Measurements from ENCODE around the gene CREBBP. TPM values are rescaled to one million over a fixed set of nuclear protein-coding genes. Genes with fewer than 3 reads are reported as not detected.
A peak's percentile ranks its signal among the peaks of the same experiment; 100 is the strongest.

Gene CREBBP
- total RNA-seq, 2 experiments from 2014 or later: 36.0 to 72.3 TPM

DNA sequence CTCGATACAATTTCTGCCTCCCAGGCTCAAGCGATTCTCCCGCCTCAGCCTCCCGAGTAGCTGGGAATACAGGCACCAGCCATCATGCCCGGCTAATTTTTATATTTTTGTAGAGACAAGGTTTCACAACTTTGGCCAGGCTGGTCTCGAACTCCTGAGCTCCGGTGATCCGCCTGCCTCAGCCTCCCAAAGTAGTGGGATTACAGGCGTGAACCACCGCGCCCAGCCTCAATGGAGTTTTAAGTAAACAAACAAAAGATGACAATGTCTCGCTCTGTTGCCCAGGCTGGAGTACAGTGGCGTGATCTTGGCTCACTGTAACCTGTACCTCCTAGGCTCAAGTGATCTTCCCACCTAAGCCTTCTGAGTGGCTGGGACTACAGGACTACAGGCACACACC is 110.6 kb downstream of the CREBBP start:
- Histone ChIP-seq H4K20me1 (ENCODE audit: insufficient read depth, low read length) (no peaks in the 10 kb centered on the region), H3K9me2 (ENCODE audit: insufficient read depth, low read length) (no peaks in the 10 kb centered on the region), H3K9me3 (ENCODE audit: low read length) (no peaks in the 10 kb centered on the region), H3K4me3 (ENCODE audit: low read depth, low read length, poor library complexity, severe bottlenecking) (no peak overlapping the region), H3K79me2 (ENCODE audit: insufficient read depth, low read depth, low read length) (no peaks in the 10 kb centered on the region), H3K36me3 (ENCODE audit: insufficient read depth, low read length) (peaks cover 95% of the 10 kb centered on the region), H3K4me1 (ENCODE audit: insufficient read depth, low read length, poor library complexity, severe bottlenecking) (peaks cover 16% of the 10 kb centered on the region), H3K27ac (ENCODE audit: low read depth, low read length, poor library complexity, severe bottlenecking) (no peak overlapping the region), H2AFZ (ENCODE audit: low read length) (no peak overlapping the region), H3K4me2 (ENCODE audit: low read length) (no peak overlapping the region)
- POLR2A ChIA-PET: no interaction called here
- no peak for DNase-seq (ENCODE audit: low spot score)
- CTCF ChIA-PET (ENCODE audit: unreplicated experiment): no interaction called here
- no TSS peak for BruUV-seq (replicated peaks)
- intact Hi-C loops (cut with micrococcal nuclease; ENCODE audit: unreplicated experiment): no loop called here
- TF ChIP-seq, protein P1, sequence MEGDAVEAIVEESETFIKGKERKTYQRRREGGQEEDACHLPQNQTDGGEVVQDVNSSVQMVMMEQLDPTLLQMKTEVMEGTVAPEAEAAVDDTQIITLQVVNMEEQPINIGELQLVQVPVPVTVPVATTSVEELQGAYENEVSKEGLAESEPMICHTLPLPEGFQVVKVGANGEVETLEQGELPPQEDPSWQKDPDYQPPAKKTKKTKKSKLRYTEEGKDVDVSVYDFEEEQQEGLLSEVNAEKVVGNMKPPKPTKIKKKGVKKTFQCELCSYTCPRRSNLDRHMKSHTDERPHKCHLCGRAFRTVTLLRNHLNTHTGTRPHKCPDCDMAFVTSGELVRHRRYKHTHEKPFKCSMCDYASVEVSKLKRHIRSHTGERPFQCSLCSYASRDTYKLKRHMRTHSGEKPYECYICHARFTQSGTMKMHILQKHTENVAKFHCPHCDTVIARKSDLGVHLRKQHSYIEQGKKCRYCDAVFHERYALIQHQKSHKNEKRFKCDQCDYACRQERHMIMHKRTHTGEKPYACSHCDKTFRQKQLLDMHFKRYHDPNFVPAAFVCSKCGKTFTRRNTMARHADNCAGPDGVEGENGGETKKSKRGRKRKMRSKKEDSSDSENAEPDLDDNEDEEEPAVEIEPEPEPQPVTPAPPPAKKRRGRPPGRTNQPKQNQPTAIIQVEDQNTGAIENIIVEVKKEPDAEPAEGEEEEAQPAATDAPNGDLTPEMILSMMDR (conservative IDR thresholded peaks at IDR 0.05; ENCODE audit: low read length): no peak
- no peak for TF ChIP-seq EZH2phosphoT487 (IDR thresholded peaks at IDR 0.05; ENCODE audit: borderline replicate concordance, low read depth, low read length)

GRCh38 chr16:3769013-3769412 is 111.5 kb downstream of the CREBBP start:
- H3K27ac ChIP-seq (ENCODE audit: low read depth, low read length, poor library complexity, severe bottlenecking): no peak overlapping the region
- H4K20me1 ChIP-seq (ENCODE audit: insufficient read depth, low read length): no peaks in the 10 kb centered on the region
- POLR2A ChIA-PET: interaction anchor here (0.7 kb wide), 1 partner anchor 966 kb away, joined by 3 read pairs; no protein-coding TSS in a partner anchor
- no peaks in the 10 kb centered on the region for H3K9me2 ChIP-seq (ENCODE audit: insufficient read depth, low read length)
- H3K9me3 ChIP-seq (ENCODE audit: low read length): no peaks in the 10 kb centered on the region
- H3K79me2 ChIP-seq (ENCODE audit: insufficient read depth, low read depth, low read length): no peaks in the 10 kb centered on the region
- no TSS peak for BruUV-seq (replicated peaks)
- intact Hi-C loops (cut with micrococcal nuclease; ENCODE audit: unreplicated experiment): no loop called here
- H3K4me2 ChIP-seq (ENCODE audit: low read length): no peak overlapping the region
- DNase-seq (ENCODE audit: low spot score): no peak
- no peak overlapping the region for H2AFZ ChIP-seq (ENCODE audit: low read length)
- no peak overlapping the region for H3K4me3 ChIP-seq (ENCODE audit: low read depth, low read length, poor library complexity, severe bottlenecking)
- peaks cover 95% of the 10 kb centered on the region for H3K36me3 ChIP-seq (ENCODE audit: insufficient read depth, low read length)
- H3K4me1 ChIP-seq (ENCODE audit: insufficient read depth, low read length, poor library complexity, severe bottlenecking): peaks cover 16% of the 10 kb centered on the region
- TF ChIP-seq, protein P1 (conservative IDR thresholded peaks at IDR 0.05; ENCODE audit: low read length): no peak
- no peak for TF ChIP-seq EZH2phosphoT487 (IDR thresholded peaks at IDR 0.05; ENCODE audit: borderline replicate concordance, low read depth, low read length)
- CTCF ChIA-PET (ENCODE audit: unreplicated experiment): no interaction called here

DNA sequence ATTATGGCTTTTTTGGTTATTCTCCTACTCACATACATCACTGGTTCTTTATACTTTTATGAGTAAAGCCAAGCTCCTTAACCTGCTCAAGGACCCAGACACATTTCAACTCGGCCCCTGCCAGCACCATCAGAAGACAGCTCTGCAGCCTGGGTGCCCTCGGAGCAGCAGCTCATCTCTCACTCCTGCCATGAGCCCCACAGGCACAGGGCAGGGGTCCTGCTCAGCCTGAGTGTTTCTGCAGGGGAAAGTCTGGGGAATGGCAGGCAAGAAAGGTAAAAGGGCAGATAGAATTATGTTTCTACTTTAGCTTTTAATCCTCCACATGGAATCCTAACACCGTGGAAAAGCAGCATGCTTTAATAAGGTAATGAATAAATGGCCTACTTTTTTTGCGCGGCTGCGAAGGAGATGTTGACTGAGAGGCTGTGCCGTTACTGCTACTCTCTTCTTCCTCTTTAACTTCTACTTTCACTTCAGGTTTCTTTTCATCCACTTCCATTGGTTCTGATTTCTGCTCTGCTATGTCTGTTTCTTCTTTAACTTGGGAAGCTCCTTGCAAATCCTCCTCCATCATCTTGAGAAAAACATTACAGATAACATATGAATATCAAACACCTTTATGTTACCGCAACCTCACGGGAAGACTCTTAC is 113.1 kb downstream of the CREBBP start:
- ChIA-PET POLR2A (no interaction called here), CTCF (ENCODE audit: unreplicated experiment) (no interaction called here)
- H3K9me2 ChIP-seq (ENCODE audit: insufficient read depth, low read length): no peaks in the 10 kb centered on the region
- no peak for TF ChIP-seq EZH2phosphoT487 (IDR thresholded peaks at IDR 0.05; ENCODE audit: borderline replicate concordance, low read depth, low read length)
- TF ChIP-seq, protein P1 (conservative IDR thresholded peaks at IDR 0.05; ENCODE audit: low read length): no peak
- H3K4me3 ChIP-seq (ENCODE audit: low read depth, low read length, poor library complexity, severe bottlenecking): peak overlapping the region; percentile 14
- H3K9me3 ChIP-seq (ENCODE audit: low read length): no peaks in the 10 kb centered on the region
- no peak overlapping the region for H2AFZ ChIP-seq (ENCODE audit: low read length)
- DNase-seq (ENCODE audit: low spot score): peak; percentile 24
- H4K20me1 ChIP-seq (ENCODE audit: insufficient read depth, low read length): no peaks in the 10 kb centered on the region
- H3K27ac ChIP-seq (ENCODE audit: low read depth, low read length, poor library complexity, severe bottlenecking): peak overlapping the region; percentile 54
- H3K4me2 ChIP-seq (ENCODE audit: low read length): peak overlapping the region; percentile 46; the same call in 1 of the 2 replicates
- BruUV-seq (replicated peaks): no TSS peak
- intact Hi-C loops (cut with micrococcal nuclease; ENCODE audit: unreplicated experiment): no loop called here
- H3K36me3 ChIP-seq (ENCODE audit: insufficient read depth, low read length): peaks cover 83% of the 10 kb centered on the region
- peaks cover 16% of the 10 kb centered on the region for H3K4me1 ChIP-seq (ENCODE audit: insufficient read depth, low read length, poor library complexity, severe bottlenecking)
- no peaks in the 10 kb centered on the region for H3K79me2 ChIP-seq (ENCODE audit: insufficient read depth, low read depth, low read length)

All from OCI-LY7 (cell line).